ENCODE data around the gene NDC80. TPM values are rescaled to one million over a fixed set of nuclear protein-coding genes. Genes with fewer than 3 reads are reported as not detected.
"Not testable (repeated sequence)": the region's sequence is repeated elsewhere in the genome, so short reads cannot be mapped to it uniquely, and the experiment has no call there.

NDC80 gene
- polyA plus RNA-seq, 12 donors = 6.5 to 23.0 (median 13.8) TPM; not detected in 1

DNA sequence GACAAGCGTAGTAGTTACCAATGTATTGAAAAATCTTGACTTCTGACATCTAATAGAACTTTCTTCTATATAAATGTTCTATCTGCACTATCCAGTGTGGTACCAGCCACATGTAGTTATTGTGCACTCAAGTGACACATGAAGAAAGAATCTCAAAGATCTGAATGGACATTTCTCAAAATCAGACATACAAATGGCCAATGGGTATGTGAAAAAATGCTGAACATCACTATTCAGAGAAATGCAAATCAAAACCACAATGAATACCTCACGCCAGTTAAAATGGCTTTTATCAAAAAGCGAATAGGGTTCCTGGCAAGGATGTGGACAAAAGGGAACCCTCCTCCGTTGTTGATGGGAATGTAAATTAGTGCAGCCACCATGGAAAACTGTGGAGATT lies 46.7 kb downstream of the NDC80 start:
- no peak for DNase-seq

DNA sequence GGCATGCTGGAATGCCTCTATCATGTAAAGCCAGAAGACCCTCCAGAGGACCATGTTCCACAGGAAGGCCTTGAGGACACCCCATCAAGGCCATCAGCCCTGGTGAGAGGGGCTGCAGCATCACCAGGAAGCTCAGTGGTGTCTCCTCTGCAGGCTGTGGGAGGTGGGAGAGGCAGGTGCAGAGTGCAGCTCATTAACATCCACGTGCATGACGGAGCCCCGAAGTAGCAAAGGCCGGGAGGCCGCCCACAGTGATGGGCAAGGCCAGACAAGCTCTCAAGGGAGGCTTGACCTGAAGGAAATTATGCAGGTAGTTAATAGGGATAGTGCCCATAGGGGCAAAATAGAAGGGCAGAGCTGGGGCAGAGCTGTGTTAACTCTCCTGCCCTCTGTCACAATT lies 53.9 kb downstream of the NDC80 start:
- DNase-seq = no peak

DNA sequence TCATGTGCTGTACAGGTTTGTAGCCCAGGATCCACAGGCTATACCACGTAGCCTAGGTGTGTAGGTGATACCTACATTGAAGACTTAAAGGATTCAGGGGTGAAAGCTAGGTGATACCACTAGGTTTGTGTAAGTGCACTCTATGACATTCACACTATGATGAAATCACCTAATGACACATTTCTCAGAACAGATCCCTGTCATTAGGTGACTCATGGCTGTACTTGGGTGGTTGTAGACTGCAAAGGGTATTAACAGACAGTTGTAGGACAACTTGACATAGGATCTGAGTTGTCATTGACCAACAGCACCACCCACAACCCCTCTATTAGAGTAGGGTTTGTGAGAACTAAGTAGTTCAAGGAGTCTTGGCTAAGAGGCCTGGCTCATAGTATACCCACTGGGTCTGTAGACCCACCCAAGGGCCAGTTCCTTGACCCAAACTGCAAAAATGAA lies 56.5 kb downstream of the NDC80 start:
- no peak for DNase-seq

DNA sequence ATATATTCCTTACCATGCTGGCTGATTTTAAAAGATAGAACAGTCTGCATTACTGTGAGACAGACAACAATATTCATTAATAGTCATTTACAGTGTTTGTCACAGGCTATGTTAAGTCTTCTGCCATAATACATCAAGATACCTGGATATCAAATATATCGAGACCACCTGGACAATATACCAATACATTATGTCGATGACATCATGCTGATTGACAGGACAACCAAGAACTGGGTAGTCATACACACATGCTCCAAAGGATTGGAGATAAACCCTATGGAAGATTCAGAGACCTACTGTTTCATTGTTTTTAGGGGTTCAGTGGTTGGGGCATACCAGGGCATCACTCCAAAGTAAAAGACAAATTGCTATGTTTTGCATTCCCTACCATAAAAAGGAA lies 57.6 kb downstream of the NDC80 start:
- DNase-seq = no peak

DNA sequence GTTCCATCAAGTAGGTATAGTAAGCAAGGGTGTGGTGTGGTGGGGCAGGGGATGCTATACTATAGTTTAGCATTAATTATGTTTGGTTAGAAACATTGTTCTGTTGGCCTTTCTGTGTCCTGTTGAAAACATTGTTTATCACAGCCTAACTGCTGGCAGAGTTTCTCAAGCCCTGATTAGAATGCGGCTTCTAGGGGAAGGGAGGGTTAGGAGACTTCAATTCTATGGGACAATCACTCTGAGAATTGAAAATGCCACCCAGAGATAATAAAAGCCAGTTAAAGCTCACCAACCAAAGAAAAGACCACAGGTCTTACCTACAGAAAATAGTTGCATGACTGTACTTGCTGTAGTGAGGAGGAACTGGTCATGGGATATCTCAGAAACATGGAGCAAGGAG lies 64.2 kb downstream of the NDC80 start:
- DNase-seq = no peak

DNA sequence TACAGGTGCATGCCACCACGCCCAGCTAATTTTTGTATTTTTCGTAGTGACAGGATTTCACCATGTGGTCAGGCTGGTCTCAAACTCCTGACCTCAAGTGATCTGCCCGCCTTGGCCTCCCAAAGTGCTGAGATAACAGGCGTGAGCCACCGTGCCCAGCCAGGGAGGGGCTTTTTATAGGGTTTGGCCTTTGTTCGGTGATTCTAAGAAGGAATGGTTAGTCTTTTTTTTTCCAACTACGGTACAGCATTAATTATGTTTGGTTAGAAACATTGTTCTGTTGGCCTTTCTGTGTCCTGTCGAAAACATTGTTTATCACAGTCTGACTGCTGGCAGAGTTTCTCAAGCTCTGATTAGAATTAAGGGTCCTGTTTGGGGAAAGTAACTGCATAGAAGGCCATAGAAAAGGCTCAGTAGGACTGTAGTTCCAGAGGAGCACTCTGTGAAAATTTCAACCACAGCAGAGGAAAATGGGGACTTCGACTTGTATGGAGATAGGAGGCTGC lies 64.8 kb downstream of the NDC80 start:
- DNase-seq = no peak

DNA sequence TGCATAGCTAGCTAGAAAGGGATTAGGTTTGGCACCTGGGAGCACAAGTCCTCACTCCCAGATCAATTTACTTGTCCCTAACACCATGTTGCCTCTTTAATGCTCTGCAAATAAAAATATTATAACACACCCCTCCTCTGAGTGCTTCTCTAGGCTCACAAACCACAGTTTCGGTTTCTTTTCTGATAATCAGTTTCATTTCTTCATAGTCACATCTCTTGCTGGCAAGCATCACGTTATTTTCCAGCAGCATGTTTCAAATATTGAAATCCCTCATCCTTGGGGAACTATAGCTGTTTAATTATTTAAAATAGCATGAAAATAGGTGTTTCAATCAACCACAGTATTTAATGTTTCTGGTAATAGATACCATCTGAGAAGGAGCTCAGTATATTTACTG lies 70.3 kb downstream of the NDC80 start:
- DNase-seq = peak; percentile 38

DNA sequence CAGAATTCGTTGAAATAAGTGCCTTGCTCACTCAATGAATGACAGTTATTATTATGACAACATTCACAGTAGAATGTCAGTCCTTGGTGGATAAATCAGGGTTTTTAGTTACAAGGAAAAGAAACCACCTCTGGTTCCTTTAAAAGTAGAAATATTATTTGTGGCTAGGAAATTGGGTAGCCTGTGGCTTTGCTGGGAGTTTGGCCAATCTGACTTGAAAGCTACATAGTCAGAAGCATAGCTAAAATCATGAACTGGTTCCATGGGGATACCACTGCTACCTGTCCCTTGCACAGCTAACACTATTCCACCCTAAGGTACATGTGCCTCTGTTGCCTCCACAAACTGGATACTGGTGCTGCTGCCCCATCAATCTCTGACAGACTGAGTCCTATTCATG lies 71.4 kb downstream of the NDC80 start:
- DNase-seq = no peak

DNA sequence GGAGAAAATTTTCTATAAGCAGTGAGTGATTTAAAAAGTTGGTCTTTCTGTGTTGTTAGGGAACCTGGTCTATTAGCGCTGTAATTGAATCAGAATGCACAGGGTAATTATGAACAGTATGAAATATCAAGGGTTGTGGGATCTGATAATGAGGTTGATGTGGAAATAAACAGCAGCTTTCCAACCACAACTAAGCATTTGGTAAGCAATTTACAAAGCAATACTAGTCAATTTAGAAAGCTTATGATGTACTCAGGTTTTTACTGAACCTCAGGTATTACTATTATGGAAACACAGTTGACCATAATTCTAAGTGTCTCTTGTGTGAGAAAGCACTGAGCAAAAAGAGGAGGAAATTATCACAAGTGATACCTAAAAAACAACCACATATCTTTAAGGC lies 73.2 kb downstream of the NDC80 start:
- no peak for DNase-seq

DNA sequence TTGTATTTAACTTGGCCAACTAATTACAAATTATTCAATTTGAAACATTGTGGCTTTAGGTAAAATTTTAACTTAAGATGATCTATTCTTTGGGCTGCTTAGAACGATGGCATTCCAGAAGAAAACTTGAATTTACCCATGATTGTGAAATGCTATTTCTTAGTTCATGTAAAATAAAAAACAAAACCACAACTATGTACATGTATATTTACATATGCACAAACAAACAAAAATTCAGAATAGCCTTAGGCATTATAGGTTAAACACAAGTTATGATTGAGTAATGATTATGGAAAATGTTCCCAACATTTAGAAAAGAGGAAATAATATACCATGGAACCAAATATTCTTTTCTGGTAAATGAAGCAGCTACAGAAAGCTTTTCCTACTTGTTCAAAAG lies 80.6 kb downstream of the NDC80 start:
- no peak for DNase-seq

DNA sequence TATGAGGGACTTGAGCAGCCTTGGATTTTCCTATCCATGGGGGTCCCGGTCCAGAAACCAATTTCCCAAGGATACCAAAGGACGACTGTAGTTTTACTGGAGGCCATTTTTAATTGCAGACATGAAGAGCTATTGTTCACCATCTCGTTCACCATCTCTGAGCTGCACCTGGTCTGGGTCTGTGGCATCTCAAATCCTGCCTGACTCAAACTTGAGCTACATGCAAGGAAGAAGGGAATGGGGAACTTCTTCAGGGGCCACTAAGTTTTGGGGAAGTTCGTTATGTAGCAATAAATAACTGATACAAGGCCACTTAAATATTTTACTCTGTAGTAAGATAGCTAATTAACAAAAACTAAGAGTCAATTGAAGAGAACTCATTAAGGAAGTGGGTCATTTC lies 82.1 kb downstream of the NDC80 start:
- no peak for DNase-seq

DNA sequence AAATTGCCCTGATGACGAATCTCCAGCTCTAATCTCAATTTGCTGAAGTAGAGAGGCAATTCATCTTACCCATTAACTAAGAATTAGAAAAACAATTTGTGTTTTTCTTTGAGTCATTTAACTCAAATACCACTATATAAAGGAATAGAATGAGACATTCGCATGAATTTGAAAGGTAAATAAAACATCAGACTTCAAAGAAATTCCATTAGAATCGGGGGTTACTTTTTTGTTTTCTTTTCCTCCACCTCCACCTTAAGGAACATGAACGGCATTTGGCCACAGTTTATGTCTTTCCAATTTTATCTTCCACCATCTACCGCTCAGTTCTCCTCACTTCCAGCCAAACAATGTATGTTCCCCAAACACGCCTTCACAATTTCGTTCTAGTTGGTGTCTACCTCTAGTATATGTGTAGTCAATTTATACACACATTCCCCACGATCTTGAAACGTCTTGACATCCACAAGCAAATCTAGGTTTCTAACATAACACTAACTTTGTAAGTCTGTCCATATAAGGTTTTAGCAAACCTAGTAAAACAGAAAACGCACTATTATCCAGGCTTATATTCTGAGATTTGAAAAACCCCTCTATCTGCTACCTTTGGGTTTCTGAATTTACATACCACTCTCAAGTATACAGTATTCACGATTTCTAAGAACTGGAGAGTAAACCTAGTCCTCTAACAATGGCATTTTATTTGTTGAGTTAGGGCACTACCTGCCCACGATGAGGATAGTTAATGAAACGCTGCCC lies 83.0 kb downstream of the NDC80 start:
- peak; percentile 15 for DNase-seq

DNA sequence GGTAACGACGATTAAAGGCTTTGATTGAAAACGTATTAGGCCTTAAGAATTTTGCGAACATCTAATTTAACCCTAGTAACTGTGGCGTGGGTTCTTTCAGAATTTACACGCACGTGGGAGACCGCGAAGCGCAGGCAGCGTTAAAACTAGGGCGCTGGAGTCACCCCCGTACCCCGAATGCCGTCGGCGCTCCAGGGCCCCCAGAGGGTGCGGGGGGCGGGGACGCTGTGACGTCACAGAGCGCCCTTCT lies 83.5 kb downstream of the NDC80 start:
- DNase-seq = peak; percentile 71

DNA sequence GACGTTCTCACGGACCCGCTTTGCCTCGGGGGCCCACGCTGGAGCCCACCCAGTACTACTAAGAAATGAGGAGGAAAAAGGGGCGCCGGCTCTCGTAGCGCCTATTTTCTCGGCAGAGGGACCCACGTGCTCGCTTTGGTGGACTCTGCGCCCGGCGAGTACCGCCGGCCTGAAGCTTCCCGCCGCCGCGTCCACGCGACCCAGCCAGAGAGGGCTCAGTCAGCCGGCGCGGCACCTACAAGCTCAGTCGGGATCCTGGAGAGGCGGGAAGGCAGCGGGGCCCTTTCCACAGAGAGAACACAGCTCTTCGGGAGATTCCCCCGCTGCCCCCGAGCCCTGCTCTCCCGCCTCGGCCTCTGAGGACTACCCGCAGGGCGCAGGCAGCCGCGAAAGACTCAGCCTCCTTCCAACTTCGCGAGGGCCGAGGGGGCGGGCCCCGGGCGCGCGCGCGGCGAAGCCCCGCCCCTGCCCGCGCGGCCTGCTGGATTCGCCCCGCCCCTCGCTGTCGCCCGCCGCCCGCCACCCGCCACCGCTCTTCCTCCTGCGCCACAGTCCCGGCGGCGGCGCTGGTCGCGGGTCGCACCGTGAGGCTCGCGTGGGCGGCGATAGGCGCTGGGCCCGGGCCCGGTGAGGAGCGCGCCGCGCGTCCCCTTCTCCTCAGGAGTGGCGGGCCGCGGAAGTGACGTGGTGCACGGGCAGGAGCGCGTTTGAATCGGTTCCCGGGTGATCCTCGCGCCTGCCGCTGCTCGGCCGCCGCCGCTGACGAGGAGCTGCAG lies 84.0 kb downstream of the NDC80 start, which contains the start of gene SMCHD1:
Gene SMCHD1 (plus strand): TSS at position 549 of the 776 bp plus-strand sequence. CDS start 350 bp downstream, outside the sequence.
- peak; percentile 83 for DNase-seq

DNA sequence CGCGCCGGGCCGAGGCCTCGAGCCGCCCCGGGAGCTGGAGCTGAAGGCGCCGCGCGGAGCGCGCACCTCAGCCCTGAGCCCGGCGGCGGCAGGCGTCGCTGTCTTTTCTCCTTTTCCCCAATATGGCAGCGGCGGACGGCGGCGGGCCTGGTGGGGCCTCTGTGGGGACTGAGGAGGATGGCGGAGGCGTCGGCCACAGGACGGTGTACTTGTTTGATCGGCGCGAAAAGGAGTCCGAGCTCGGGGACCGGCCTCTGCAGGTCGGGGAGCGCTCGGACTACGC lies 84.5 kb downstream of the NDC80 start:
- DNase-seq = peak; percentile 51

DNA sequence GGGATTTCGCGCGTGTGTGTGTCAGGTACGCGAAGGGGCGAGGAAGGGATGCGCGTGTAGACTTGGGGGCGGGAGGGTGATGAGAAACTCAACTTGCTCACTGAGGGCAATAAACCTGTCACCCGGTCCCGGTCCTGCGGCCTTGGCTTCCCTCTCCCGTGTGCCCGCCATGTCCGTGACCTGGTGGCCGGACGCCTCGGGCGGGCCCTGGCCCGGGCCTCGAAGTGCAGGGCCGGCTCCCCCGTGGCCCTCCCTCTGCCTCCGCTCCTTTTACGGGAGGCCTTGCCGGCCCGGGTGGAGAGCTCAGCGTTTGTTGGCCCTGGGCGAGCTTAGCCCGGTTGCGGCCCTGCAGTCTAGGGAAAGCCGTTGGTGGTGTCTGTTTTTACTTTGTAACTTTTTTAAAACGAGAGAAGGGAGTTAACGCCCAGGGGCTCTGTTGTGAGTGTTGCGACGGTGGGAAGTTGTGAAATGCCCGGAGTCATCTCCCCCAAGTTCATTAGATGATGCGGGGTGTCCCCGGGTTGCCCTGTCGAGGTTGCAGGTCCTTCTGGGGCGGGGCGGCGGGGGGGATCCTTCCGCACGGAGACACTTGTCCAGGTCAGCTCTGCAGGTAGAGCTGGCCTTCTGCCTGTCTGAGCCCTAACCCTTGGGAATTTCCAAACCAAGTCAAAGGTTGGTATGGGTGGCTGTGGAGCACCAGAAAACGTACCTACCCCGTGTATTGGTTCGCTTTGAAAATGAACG lies 85.1 kb downstream of the NDC80 start:
- peak; percentile 52 for DNase-seq

DNA sequence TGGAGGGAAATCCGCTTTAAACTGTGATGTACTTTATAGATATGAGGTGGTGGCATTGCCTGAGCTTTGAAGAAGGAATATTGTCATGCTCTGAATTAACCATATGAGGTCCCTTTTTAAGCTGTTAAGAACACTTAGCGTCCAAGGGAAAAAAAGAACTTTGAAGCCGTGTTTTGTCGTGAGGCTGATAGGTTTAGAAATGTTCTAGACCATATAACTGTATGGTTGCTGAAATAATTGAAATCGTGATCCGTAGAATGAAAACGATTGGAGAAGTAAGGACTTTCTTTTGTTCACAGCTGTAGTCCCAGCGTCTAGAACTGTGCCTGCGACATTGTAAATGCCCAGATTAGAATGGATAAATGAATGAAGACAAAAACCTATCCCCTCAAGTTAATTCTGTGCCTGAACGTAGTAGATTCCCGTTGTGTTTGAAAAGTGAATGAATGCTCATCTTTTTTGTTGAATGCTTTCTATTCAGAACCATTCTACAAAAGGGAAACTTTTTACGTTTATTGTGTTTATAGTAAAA lies 85.7 kb downstream of the NDC80 start:
- DNase-seq = peak; percentile 14

DNA sequence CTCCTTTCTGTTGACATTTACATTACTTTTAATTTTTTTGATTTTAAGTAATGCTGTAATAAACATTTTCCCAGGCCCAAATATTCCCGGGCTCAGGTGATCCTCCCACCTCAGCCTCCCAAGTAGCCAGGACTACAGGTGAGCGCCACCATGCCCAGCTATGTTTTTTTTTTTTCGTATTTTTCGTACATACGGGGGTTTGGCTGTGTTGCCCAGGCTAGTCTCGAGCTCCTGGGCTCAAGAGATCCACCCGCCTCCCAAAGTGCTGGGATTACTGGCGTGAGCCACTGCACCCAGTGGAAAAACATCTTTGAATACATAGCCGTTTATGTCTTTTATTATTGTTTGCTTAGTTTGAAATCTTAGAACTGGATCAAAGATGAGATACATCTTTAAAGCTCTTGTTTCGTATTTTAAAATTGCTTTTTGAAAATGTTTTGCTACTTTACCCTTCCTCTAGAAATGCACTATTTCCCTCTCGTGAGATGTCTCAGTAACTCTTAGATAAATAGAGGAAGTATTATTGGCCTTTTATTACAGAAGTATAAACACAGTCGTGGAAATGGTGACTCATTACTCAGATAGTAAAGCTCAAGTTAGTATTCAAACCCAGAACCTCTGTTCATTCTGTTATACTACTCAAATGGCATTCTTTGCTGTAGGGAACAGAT lies 86.6 kb downstream of the NDC80 start:
- DNase-seq = no peak

DNA sequence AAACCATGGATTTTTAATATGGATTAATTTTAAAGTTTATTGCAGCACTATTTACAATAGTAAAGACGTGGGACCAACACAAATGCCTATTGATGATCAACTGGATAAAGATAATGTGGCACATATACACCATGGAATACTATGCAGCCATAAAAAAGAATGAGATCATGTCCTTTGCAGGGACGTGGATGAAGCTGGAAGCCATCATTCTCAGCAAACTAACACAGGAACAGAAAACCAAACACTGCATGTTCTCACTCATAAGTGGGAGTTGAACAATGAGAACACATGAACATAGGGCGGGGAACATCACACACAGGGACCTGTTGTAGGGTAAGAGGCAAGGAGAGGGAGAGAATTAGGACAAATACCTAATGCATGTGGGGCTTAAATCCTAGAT lies 89.5 kb downstream of the NDC80 start:
- DNase-seq = not testable (repeated sequence)

DNA sequence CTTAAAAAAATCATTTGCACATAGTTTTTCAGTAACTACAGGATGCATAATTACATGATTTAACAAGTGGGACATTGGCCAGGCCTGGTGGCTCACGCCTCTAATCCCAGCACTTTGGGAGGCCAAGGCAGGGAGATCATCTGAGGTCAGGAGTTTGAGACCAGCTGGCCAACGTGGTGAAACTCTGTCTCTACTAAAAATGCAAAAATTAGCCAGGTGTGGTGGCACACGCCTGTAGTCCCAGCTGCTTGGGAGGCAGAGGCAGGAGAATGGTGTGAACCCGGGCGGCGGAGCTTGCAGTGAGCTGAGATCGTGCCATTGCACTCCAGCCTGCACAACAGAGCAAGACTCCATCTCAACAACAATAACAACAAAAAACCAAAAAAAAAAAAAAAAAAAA lies 90.9 kb downstream of the NDC80 start:
- not testable (repeated sequence) for DNase-seq

DNA sequence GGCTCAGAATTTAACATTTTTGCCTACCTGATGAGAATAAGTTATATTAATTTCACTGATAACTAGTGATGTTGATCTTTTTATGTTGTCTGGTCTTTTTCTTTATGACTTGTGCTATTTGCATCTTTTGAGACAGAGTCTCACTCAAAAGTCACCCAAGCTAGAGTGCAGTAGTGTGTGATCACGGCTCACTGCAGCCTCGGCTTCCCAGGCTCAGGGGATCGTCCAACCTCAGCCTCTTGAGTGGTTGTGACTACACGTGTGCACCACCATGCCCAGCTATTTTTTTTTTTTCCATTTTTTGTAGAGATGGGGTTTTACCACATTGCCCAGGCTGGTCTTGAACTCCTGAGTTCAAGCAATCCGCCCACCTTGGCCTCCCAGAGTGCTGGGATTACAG lies 91.6 kb downstream of the NDC80 start:
- DNase-seq = no peak
